HepG2 (cell line): ENCODE results near the gene GGTLC3. TPM values are rescaled to one million over a fixed set of nuclear protein-coding genes. Genes with fewer than 3 reads are reported as not detected.
"Not testable (repeated sequence)": the region's sequence is repeated elsewhere in the genome, so short reads cannot be mapped to it uniquely, and the experiment has no call there.

Source experiments
- ATAC-seq: fragments of 200-7000 bp; cut with Tn5 transposase; 3 replicates; pipeline ENCODE4 v1.9.1; 2020; ENCODE audit warnings: mild to moderate bottlenecking, moderate library complexity
- BruUV-seq: library from RNA; stranded (reverse); fragments of 400-500 nt; replicated peaks from 2 replicates; lab custom pipeline; 2021; lab: Mats Ljungman, UMichigan
- CTCF ChIA-PET: fragments of 300-600 bp; formaldehyde crosslinking; extraction: SDS; loops from one replicate; lab custom pipeline; 2021; ENCODE audit warnings: low total read pairs, inconsistent platforms, low intra/inter-chr PET ratio; lab: Yijun Ruan, JAX
- POLR2A ChIA-PET: fragments of 350-600 bp; sonication (Branson Sonifier 250); formaldehyde crosslinking; loops from one replicate; lab custom pipeline; 2020; ENCODE audit warnings: antibody characterized with exemption, inconsistent platforms; lab: Yijun Ruan, JAX
- DNase-seq: peaks from one replicate; pipeline ENCODE4 v3.0.0-alpha.2; 2015; ENCODE audit warnings: low spot score
- FAIRE-seq: peaks from 3 replicates; lab custom pipeline; 2011; peaks lifted over from hg19 to GRCh38; lab: Jason Lieb, UNC
- H2AFZ ChIP-seq: one replicate; pipeline ENCODE4 v1.6.1; 2011; ENCODE audit warnings: low read length, inconsistent platforms
- H3K27ac ChIP-seq: fragments of 300-600 bp; 3 replicates; pipeline ENCODE4 v1.8.0; 2011; ENCODE audit warnings: mixed run types, mild to moderate bottlenecking, mixed read lengths, low read length, inconsistent platforms; ENCODE audit not compliant: insufficient read depth; ENCODE audit errors: extremely low read length
- H3K27me3 ChIP-seq, 2 experiments: fragments of 200-600 bp in 1 of 2; 2 replicates in 1 of 2; 3 replicates in 1 of 2; pipeline versions ENCODE4 v1.6.0 to v1.8.0; 2011; ENCODE audit warnings: low read length in 2 of 2, mild to moderate bottlenecking in 2 of 2, moderate library complexity in 2 of 2, inconsistent platforms in 1 of 2; ENCODE audit not compliant: insufficient read depth in 2 of 2, control insufficient read depth in 1 of 2
- H3K36me3 ChIP-seq, 2 experiments: fragments of 200-600 bp in 1 of 2; replicated peaks in 1 of 2; 2 replicates in 1 of 2; 3 replicates in 1 of 2; pipeline versions ENCODE4 v1.5.1 to v1.8.0; 2011; ENCODE audit warnings: low read length in 2 of 2, inconsistent platforms in 1 of 2; ENCODE audit not compliant: insufficient read depth in 2 of 2, control insufficient read depth in 1 of 2
- H3K4me1 ChIP-seq: 2 replicates; pipeline ENCODE4 v1.5.1; 2012; ENCODE audit warnings: low read length, inconsistent platforms; ENCODE audit not compliant: insufficient read depth
- H3K4me2 ChIP-seq: 2 replicates; pipeline ENCODE4 v1.6.0; 2011; ENCODE audit warnings: low read depth, low read length, inconsistent platforms
- H3K4me3 ChIP-seq, 3 experiments: fragments of 200-600 bp in 1 of 3; sonication (generic), shearing (Covaris generic) in 1 of 3; replicated peaks in 1 of 3; 2 replicates each; pipeline ENCODE4 v1.5.1; 2011 to 2016; ENCODE audit warnings: low read length in 3 of 3, inconsistent platforms in 2 of 3, low read depth in 2 of 3, mild to moderate bottlenecking in 2 of 3, control low read depth in 1 of 3, mixed read lengths in 1 of 3; ENCODE audit not compliant: insufficient read depth in 1 of 3
- H3K79me2 ChIP-seq: one replicate; pipeline ENCODE4 v1.6.1; 2011; ENCODE audit warnings: low read length, inconsistent platforms; ENCODE audit not compliant: insufficient read depth
- H3K9ac ChIP-seq: 2 replicates; pipeline ENCODE4 v1.6.0; 2011; ENCODE audit warnings: mild to moderate bottlenecking, low read depth, low read length, inconsistent platforms; ENCODE audit not compliant: insufficient read depth
- H3K9me3 ChIP-seq: 2 replicates; pipeline ENCODE4 v1.5.1; 2012; ENCODE audit warnings: mild to moderate bottlenecking, low read length
- H4K20me1 ChIP-seq: 2 replicates; pipeline ENCODE4 v1.6.0; 2011; ENCODE audit warnings: inconsistent platforms, mild to moderate bottlenecking, low read length, moderate library complexity; ENCODE audit not compliant: insufficient read depth
- CTCF ChIP-seq: sonication (generic); formaldehyde crosslinking; IDR thresholded peaks from 2 replicates; pipeline ENCODE4 v1.5.0; 2020; ENCODE audit warnings: mild to moderate bottlenecking, missing genetic modification reagents, moderate library complexity
- ZBTB33 ChIP-seq: sonication (generic); formaldehyde crosslinking; IDR thresholded peaks from 2 replicates; pipeline ENCODE4 v1.4.0; 2020; ENCODE audit warnings: missing genetic modification reagents
- ZNF687 ChIP-seq: sonication (generic); formaldehyde crosslinking; IDR thresholded peaks from 2 replicates; pipeline ENCODE4 v1.5.1; 2020; ENCODE audit warnings: mild to moderate bottlenecking, missing genetic modification reagents, moderate library complexity
- WGBS: methylation state at CpG from one replicate; pipeline ENCODE4 v1.1.6; 2017; ENCODE audit warnings: low lambda C conversion rate; 5-methylcytosine and 5-hydroxymethylcytosine counted together
- in situ Hi-C: cut with HindIII; loops from 2 replicates; pipeline ENCODE4 v1.10.0; 2017; ENCODE audit warnings: low pct_unique_long_range_greater_than_20kb; ENCODE audit not compliant: extremely low pct_ligation_motif_present
- intact Hi-C: fragments of 100-400 bp; cut with micrococcal nuclease; formaldehyde crosslinking; loops from one replicate; pipeline ENCODE4 v1.10.0; 2022; ENCODE audit not compliant: unreplicated experiment
- polyA plus RNA-seq, 8 experiments: library from polyadenylated mRNA; depleted of rRNA in 3 of 8; stranded (reverse) in 7 of 8; unstranded in 1 of 8; fragments of >200 nt; fragmentation: Illumina TruSeq in 4 of 8; extraction: Trizol in 4 of 8; gene quantifications; 2 replicates each; pipeline versions ENCODE4 v1.2.1 to v1.2.3, GENCODE V29; 2011 to 2016; ENCODE audit warnings: low read depth in 4 of 8, missing spikeins in 1 of 8, mixed read lengths in 1 of 8; ENCODE audit not compliant: insufficient read depth in 1 of 8
- total RNA-seq, 5 experiments: library from RNA; depleted of rRNA; stranded (reverse); fragments of >200 nt; fragmentation: Illumina TruSeq; extraction: Trizol; gene quantifications; 2 replicates each; pipeline ENCODE4 v1.2.3, GENCODE V29; 2016; ENCODE audit warnings: low read depth in 1 of 5

GGTLC3 gene
- total and polyA plus RNA-seq, 2 of the 13 experiments (the other 11 are each of a cell fraction or from before 2014, with no cell fraction given): 0.12 TPM; not detected in 1

- POLR2A ChIA-PET, H3K27ac ChIP-seq, H2AFZ ChIP-seq, H3K79me2 ChIP-seq, H3K9ac ChIP-seq, FAIRE-seq, intact Hi-C loops, H4K20me1 ChIP-seq, ATAC-seq, DNase-seq, BruUV-seq, H3K4me1 ChIP-seq, H3K36me3 ChIP-seq, H3K27me3 ChIP-seq, H3K4me3 ChIP-seq, H3K9me3 ChIP-seq, H3K4me2 ChIP-seq, in situ Hi-C loops, CTCF ChIA-PET: not testable (repeated sequence)
- WGBS: 100% methylated on average over 1 of the region's 6 CpGs
These were observed 22.0 kb upstream of the GGTLC3 start for GRCh38 chr22:18539994-18540393.

- H3K27me3 ChIP-seq, H3K36me3 ChIP-seq, H3K4me1 ChIP-seq, H3K4me2 ChIP-seq, H3K27ac ChIP-seq, FAIRE-seq, POLR2A ChIA-PET, H3K9me3 ChIP-seq, in situ Hi-C loops, CTCF ChIA-PET, H3K79me2 ChIP-seq, H4K20me1 ChIP-seq, DNase-seq, intact Hi-C loops, H3K9ac ChIP-seq, H3K4me3 ChIP-seq, H2AFZ ChIP-seq, BruUV-seq: not testable (repeated sequence)
- ATAC-seq: peak; percentile 26
- 88% methylated on average over 6 of the region's 12 CpGs for WGBS
- TF ChIP-seq ZBTB33 (CRISPR knock-in tag) (peak; percentile 52; the same call in 1 of the 2 replicates), CTCF (CRISPR knock-in tag) (peak; percentile 31), ZNF687 (CRISPR knock-in tag) (0 out of 2 replicates have a peak, but pooled peaks have one; percentile 20)
These were observed 16.4 kb upstream of the GGTLC3 start for GRCh38 chr22:18534315-18534714.
